ENCODE measurements around the gene PGGHG. TPM values are rescaled to one million over a fixed set of nuclear protein-coding genes. Genes with fewer than 3 reads are reported as not detected.

PGGHG gene
- polyA plus RNA-seq, 1 experiment: 13.2 TPM

DNA sequence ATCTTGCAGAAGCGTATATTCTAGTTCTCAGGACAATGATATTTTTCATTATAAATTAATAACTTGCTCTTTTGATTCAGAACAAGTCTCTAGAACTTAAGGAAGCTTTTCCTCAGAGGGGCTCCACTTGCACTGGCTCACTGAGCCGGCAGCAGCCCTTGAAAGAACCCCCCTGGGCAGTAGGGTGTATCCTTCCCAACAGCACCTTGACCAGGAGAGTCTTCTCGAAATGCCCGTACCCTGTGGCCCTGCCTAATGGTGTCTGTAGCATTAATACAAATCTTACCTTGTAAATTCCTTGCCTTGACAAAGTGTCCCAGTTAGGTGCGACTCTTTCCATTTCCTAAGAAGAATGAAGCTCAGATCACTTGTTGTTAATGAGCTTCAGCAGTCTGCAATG is 38.7 kb upstream of the PGGHG start:
- H3K27me3 ChIP-seq (ENCODE audit: control insufficient read depth, insufficient read depth, low read length): no peaks in the 10 kb centered on the region
- DNase-seq (ENCODE audit: low read depth): no peak
- TF ChIP-seq, protein P1, sequence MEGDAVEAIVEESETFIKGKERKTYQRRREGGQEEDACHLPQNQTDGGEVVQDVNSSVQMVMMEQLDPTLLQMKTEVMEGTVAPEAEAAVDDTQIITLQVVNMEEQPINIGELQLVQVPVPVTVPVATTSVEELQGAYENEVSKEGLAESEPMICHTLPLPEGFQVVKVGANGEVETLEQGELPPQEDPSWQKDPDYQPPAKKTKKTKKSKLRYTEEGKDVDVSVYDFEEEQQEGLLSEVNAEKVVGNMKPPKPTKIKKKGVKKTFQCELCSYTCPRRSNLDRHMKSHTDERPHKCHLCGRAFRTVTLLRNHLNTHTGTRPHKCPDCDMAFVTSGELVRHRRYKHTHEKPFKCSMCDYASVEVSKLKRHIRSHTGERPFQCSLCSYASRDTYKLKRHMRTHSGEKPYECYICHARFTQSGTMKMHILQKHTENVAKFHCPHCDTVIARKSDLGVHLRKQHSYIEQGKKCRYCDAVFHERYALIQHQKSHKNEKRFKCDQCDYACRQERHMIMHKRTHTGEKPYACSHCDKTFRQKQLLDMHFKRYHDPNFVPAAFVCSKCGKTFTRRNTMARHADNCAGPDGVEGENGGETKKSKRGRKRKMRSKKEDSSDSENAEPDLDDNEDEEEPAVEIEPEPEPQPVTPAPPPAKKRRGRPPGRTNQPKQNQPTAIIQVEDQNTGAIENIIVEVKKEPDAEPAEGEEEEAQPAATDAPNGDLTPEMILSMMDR (IDR thresholded peaks at IDR 0.05; ENCODE audit: insufficient read depth, low read depth, low read length): no peak
- POLR2A ChIA-PET: no interaction called here
- CTCF ChIA-PET: interaction anchor here (0.6 to 3.9 kb wide), 19 partner anchors 9 to 269 kb away, joined by 3 to 41 read pairs (median 6); partner anchors contain the start of genes IFITM2 and PGGHG
- H3K4me3 ChIP-seq (ENCODE audit: low read depth, low read length): no peak overlapping the region
- peaks cover 27% of the 10 kb centered on the region for H3K36me3 ChIP-seq (ENCODE audit: control insufficient read depth, insufficient read depth, low read length)

DNA sequence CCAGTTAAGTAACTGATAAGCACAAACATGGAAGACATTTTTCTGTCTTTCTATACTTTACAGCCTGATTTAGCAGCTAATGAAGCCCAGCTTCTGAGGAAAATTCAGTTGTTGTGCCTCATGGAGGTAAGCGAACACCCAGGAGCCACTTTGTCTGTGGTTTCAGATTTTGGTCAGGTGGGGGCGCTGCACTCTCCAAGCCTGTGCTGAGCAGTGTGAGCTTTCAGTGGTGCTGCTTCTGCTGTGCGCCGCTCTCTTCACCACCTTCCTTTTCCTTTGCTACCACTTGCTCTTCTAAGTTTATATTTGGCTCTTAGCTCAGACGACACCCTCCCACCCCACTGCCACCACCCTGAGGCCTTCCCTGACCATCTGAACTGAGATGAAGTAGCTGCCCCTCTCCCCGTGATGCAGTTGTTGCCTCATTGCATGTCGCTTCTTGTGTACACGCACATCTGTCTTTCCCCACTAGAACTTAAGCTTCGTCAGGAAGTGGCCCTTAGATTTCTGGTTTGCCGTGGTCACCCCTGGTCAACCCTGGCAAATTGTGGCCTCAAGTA is 38.1 kb upstream of the PGGHG start:
- ChIA-PET CTCF (interaction anchor here (0.7 to 3.9 kb wide), 22 partner anchors 10 to 268 kb away, joined by 3 to 41 read pairs (median 4); partner anchors contain the start of genes IFITM2 and PGGHG), POLR2A (no interaction called here)
- no peak for DNase-seq (ENCODE audit: low read depth)
- no peak overlapping the region for H3K4me3 ChIP-seq (ENCODE audit: low read depth, low read length)
- H3K27me3 ChIP-seq (ENCODE audit: control insufficient read depth, insufficient read depth, low read length): no peaks in the 10 kb centered on the region
- TF ChIP-seq, protein P1 (IDR thresholded peaks at IDR 0.05; ENCODE audit: insufficient read depth, low read depth, low read length): peak; percentile 74
- H3K36me3 ChIP-seq (ENCODE audit: control insufficient read depth, insufficient read depth, low read length): peaks cover 25% of the 10 kb centered on the region

DNA sequence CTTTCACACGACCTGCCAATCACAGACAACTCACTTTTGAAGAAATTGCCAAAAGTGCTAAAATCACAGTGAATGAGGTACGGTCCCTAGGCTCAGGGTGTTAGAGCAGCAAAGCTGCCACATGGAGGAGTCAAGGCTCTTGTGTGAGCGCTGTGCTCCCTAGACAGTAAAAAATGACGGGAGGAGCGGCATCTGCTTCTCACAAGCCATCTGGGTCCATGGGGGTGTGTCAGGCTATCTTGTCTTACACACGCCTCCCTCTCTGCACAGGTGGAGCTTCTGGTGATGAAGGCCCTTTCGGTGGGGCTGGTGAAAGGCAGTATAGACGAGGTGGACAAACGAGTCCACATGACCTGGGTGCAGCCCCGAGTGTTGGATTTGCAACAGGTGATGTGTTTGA is 37.4 kb upstream of the PGGHG start:
- no peak for DNase-seq (ENCODE audit: low read depth)
- Histone ChIP-seq H3K27me3 (ENCODE audit: control insufficient read depth, insufficient read depth, low read length) (no peaks in the 10 kb centered on the region), H3K36me3 (ENCODE audit: control insufficient read depth, insufficient read depth, low read length) (peaks cover 23% of the 10 kb centered on the region), H3K4me3 (ENCODE audit: low read depth, low read length) (no peak overlapping the region)
- ChIA-PET POLR2A (no interaction called here), CTCF (interaction anchor here (0.9 to 3.9 kb wide), 16 partner anchors 9 to 267 kb away, joined by 3 to 41 read pairs (median 6); no protein-coding TSS in a partner anchor)
- TF ChIP-seq, protein P1 (IDR thresholded peaks at IDR 0.05; ENCODE audit: insufficient read depth, low read depth, low read length): no peak

DNA sequence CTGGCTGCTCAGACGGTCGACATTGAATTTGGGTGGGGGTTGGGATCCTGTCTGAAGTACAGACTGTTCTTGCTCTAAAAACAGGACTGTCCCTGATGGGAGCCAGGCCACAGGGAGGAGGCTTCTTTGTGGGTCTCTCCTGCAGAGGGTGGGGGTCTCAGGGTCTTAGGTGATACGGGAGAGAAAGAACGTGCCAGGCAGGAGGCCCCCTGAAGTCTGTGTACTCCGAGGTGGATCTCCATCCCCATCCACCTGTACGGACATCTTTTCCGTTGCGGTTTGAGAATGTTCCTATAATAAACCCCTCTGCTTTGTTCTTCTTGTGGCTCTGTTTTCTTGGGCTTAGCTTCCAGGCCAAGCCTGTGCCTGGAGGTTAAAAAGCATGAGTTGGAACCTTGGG is 36.3 kb upstream of the PGGHG start:
- CTCF ChIA-PET: interaction anchor here (0.7 to 3.9 kb wide), 4 partner anchors 8 to 111 kb away, joined by 3 to 41 read pairs (median 29); no protein-coding TSS in a partner anchor
- Histone ChIP-seq H3K27me3 (ENCODE audit: control insufficient read depth, insufficient read depth, low read length) (peaks cover 3% of the 10 kb centered on the region), H3K36me3 (ENCODE audit: control insufficient read depth, insufficient read depth, low read length) (peaks cover 23% of the 10 kb centered on the region), H3K4me3 (ENCODE audit: low read depth, low read length) (no peak overlapping the region)
- no peak for DNase-seq (ENCODE audit: low read depth)
- POLR2A ChIA-PET: no interaction called here
- TF ChIP-seq, protein P1 (IDR thresholded peaks at IDR 0.05; ENCODE audit: insufficient read depth, low read depth, low read length): no peak

DNA sequence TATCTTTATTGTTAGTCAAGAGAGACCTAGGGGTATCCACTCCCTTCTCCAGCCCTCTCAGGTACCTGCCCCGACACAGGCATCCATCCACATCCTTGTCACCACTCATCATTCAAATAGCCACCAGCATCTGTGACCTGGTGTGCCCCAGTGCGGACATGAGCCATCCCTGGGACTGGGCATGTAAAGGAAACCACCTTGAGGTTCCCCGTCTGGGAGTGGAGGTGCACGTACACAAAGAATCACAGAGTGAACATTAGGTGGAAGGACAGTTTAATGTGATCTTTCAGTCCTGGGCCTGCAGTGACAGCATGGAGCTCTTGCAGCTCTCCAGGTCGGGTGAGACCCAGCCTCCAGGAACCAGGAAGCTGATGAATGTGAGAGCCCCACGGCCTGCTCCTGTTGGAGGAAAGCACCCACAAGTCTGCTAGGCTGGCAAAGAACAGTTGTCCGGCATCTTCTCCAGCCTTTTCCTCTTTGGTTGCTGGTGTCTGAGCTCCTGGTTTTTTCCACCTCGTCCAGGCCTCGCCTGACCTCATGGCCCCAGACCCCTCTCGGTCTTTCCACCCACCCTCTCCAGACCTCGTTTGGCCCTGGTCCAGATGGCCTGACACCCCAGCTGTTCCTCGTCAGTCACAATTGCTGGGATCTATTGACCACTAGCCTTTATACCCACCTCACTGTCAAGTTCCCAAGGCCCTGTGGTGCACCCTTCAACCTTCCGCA is 35.6 kb upstream of the PGGHG start:
- ChIA-PET CTCF (interaction anchor here (0.7 to 3.9 kb wide), 5 partner anchors 7 to 111 kb away, joined by 3 to 41 read pairs (median 20); no protein-coding TSS in a partner anchor), POLR2A (no interaction called here)
- peaks cover 23% of the 10 kb centered on the region for H3K36me3 ChIP-seq (ENCODE audit: control insufficient read depth, insufficient read depth, low read length)
- no peak overlapping the region for H3K4me3 ChIP-seq (ENCODE audit: low read depth, low read length)
- TF ChIP-seq, protein P1 (IDR thresholded peaks at IDR 0.05; ENCODE audit: insufficient read depth, low read depth, low read length): no peak
- peaks cover 3% of the 10 kb centered on the region for H3K27me3 ChIP-seq (ENCODE audit: control insufficient read depth, insufficient read depth, low read length)
- DNase-seq (ENCODE audit: low read depth): no peak
